Body of pancreas (tissue), 4 donors: ENCODE data around the gene KRT32.

Experiments
- CTCF ChIP-seq, 7 experiments: fragments of 450-650 bp in 4 of 7; fragments of 200-600 bp in 3 of 7; sonication (generic) in 3 of 7; IDR thresholded peaks; one replicate each; pipeline ENCODE4 v1.5.1; 2016 to 2019; ENCODE audit warnings: antibody characterized with exemption in 7 of 7
- POLR2A ChIP-seq, 3 donors: fragments of 450-650 bp; IDR thresholded peaks; one replicate each; pipeline ENCODE4 v1.6.1; 2016; ENCODE audit warnings: antibody characterized with exemption in 3 of 3, mild to moderate bottlenecking in 2 of 3

GRCh38 chr17:41490000-41490990, 23.1 kb upstream of the KRT32 start:
- TF ChIP-seq CTCF (IDR thresholded peaks at IDR 0.05) (no peak), POLR2A (IDR thresholded peaks at IDR 0.05) (no peak)
